ENCODE results near the gene SLC16A3.

GRCh38 chr17:82225368-82226029 is 3.3 kb upstream of the SLC16A3 start:
- TF ChIP-seq CTCF (IDR thresholded peaks at IDR 0.05) (no peak), EZH2 (IDR thresholded peaks at IDR 0.05; ENCODE audit: borderline replicate concordance, insufficient read depth, low read depth, low read length, poor library complexity, severe bottlenecking) (no peak)

Measured in B cell (primary cell).